Loucy (cell line): ENCODE data around the gene FOXN4.

Experiments used
- CTCF ChIP-seq: fragments of 200-600 bp; sonication (generic); conservative IDR thresholded peaks from 2 replicates; pipeline ENCODE4 v1.5.1; 2014; ENCODE audit warnings: mild to moderate bottlenecking, antibody characterized with exemption, low read length
- EZH2phosphoT487 ChIP-seq: fragments of 200-600 bp; IDR thresholded peaks from 2 replicates; pipeline ENCODE4 v1.6.1; 2018; ENCODE audit warnings: antibody characterized with exemption, mild to moderate bottlenecking, moderate library complexity, borderline replicate concordance

DNA sequence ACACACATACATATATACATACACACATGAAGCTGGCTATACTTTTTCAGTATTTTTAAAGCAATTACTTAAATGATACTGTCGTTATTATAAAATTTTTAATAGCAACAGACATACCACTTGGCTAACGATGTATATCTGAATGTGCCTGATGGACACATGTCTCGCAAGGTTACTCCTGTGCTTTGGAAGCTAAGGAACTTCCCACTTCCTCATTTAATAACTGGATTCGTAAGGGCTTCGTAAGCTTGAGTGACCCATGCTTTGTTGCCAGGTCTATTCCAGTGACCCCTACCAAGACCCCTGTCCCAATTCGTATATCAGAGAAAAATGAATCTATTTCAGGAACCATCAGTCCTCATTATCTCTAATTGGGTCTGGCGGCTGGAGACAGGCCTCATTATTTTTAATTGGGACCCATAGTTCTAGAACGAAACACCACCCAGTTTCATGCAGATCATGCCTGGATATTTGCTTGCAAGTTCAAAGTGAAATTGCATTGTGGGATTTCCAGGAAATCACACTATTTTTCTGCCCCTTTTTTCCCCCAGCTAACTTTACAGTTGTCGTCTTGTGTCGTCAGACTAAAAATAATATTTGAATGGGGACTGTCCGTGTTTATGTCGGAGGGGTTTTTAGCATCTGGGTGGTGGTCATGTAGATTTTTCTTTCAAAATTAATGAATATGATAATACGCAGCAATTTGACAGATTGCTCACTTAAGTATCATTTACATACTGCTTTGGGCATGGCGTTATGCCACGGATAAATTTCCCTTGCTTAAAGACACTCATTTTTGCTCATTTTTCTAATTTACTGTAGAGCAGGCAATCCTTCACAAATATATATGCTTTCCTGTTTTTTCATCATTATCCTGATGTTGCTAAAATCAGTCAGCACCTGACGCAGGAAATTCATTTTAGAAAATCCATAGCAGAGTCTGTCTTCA, 21.5 kb upstream of the FOXN4 start:
- TF ChIP-seq CTCF (no peak), EZH2phosphoT487 (no peak)
